Measurements from ENCODE around the gene KRT82.
"Not testable (repeated sequence)": the region's sequence is repeated elsewhere in the genome, so short reads cannot be mapped to it uniquely, and the experiment has no call there.

The KRT82 gene

DNA sequence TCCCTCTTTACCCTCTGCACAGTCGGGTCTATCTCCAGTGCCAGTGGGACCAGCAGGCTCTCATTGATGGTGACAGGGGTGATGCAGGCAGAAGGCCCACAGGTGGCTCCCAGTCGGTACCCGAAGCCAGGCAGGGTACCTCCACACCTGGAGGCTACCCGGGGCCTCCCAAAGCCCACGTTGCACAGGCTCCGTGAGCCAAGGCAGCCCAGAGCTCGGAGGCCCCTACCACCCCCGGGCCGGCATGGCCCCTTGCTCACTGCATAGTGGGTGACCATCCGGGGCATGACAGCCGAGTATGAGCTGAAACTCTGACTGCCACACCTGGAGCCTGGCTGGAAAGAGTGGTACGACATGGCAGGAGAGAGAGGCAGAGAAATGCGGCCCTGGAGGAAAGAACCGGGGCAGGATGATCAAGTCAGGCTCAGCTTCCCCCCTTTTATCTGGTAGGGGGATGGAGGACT lies at the start of gene KRT82:
Gene KRT82 (minus strand): TSS at position 414 of the 464 bp plus-strand sequence. CDS start 58 bp downstream, at position 356.
- POLR2A ChIA-PET (ENCODE audit: low non-redundant PET): no interaction called here
- TF ChIP-seq CTCF (conservative IDR thresholded peaks at IDR 0.05; ENCODE audit: low read depth): no peak
- CTCF ChIA-PET: interaction anchor here (0.7 to 0.8 kb wide), 2 partner anchors 10 to 13 kb away, joined by 3 read pairs; no protein-coding TSS in a partner anchor
- no peak for DNase-seq (ENCODE audit: low spot score)
- no peak within 1 kb of the TSS for H3K27ac ChIP-seq

GRCh38 chr12:52455821-52456220 lies 49.7 kb upstream of the KRT82 start:
- DNase-seq (ENCODE audit: low spot score): no peak
- TF ChIP-seq CTCF (conservative IDR thresholded peaks at IDR 0.05; ENCODE audit: low read depth): no peak
- CTCF ChIA-PET: no interaction called here
- POLR2A ChIA-PET (ENCODE audit: low non-redundant PET): no interaction called here
- H3K27ac ChIP-seq: no peak overlapping the region

- no peak overlapping the region for H3K27ac ChIP-seq
- ChIA-PET CTCF (no interaction called here), POLR2A (ENCODE audit: low non-redundant PET) (no interaction called here)
- DNase-seq (ENCODE audit: low spot score): no peak
- no peak for TF ChIP-seq CTCF (conservative IDR thresholded peaks at IDR 0.05; ENCODE audit: low read depth)
These were observed 48.5 kb upstream of the KRT82 start for GRCh38 chr12:52454411-52455201.

DNA sequence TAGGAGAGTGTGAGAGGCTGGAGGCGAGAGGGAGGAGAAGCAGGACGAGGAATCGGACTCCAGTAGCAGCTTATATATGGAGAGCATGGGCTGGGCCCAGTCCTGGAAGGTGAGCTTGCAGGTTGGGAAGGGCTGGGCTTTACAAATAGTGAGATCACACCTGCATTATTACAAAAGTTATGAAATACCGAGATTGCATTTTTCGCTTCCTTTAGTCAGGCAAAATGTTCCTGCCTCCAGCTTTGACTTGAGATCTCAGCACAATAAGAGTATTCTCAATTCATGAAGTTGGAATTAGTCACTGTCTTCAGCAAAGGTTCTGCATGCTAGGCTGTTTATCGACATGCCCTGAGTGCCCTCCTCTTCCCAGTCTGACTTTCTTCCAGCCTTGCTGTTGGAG lies 46.0 kb upstream of the KRT82 start, which contains the start of gene KRT6B:
Gene KRT6B (minus strand): TSS at position 46 of the 400 bp plus-strand sequence. CDS start 68 bp downstream, outside the sequence.
- 0 out of 2 replicates have a peak within 1 kb of the TSS, but pooled peaks have one; percentile 28 for H3K27ac ChIP-seq
- DNase-seq (ENCODE audit: low spot score): no peak
- TF ChIP-seq CTCF (conservative IDR thresholded peaks at IDR 0.05; ENCODE audit: low read depth): no peak
- ChIA-PET CTCF (no interaction called here), POLR2A (ENCODE audit: low non-redundant PET) (no interaction called here)

DNA sequence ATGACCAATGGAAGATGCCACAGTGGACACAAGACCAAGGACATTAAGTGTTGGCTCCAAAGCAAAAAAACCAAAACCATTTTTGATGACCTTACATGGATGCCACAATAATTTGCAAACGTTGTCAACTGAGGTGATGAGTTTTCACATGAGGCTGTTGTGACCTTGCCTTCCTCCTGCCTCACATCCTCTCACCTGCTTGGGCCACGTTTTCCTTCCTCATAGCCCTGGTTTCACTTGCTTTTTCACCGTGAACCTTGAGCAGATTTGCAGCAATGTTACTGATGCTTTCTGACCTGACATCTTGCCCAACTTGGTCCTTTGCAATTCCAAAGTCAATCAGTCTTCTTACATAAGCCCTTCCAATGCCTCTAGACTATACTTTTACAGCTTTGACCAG lies 42.1 kb upstream of the KRT82 start:
- H3K27ac ChIP-seq: no peak overlapping the region
- ChIA-PET CTCF (no interaction called here), POLR2A (ENCODE audit: low non-redundant PET) (no interaction called here)
- DNase-seq (ENCODE audit: low spot score): no peak
- no peak for TF ChIP-seq CTCF (conservative IDR thresholded peaks at IDR 0.05; ENCODE audit: low read depth)

DNA sequence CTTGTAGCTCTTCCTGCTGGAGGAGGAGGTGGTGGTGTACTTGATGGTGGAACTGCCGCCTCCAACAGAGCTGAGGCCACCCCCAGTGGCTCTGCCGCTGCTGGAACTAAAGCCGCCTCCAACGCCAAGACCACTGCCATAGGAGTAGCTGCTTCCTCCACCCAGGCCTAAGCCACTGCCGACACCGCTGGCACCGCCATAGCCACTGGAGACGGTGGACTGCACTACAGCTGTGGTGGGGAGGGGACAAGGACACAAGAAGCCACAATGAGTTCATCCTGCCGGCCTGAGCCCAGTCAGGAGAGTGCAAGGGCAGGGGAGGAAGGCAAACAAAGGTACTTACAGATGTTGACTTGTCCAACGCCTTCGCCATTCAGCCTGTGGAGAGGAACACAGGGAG lies 41.1 kb upstream of the KRT82 start:
- CTCF ChIA-PET: interaction anchor here (0.7 kb wide), 1 partner anchor 40 kb away, joined by 3 read pairs; no protein-coding TSS in a partner anchor
- POLR2A ChIA-PET (ENCODE audit: low non-redundant PET); DNase-seq (ENCODE audit: low spot score); H3K27ac ChIP-seq: not testable (repeated sequence)
